Spleen (tissue), 7 donors: ENCODE data around the gene CDR2.
A peak's percentile ranks its signal among the peaks of the same experiment; 100 is the strongest.

Experiments
- CTCF ChIP-seq, 11 experiments: fragments of 200-600 bp in 7 of 11; fragments of 450-650 bp in 4 of 11; sonication (generic) in 4 of 11; IDR thresholded peaks in 8 of 11; conservative IDR thresholded peaks in 3 of 11; 1 replicate in 7 of 11; 2 replicates in 4 of 11; pipeline versions ENCODE4 v1.4.0 to v1.8.0; 2016 to 2021; ENCODE audit warnings: antibody characterized with exemption in 11 of 11, inconsistent platforms in 4 of 11, mild to moderate bottlenecking in 1 of 11
- POLR2A ChIP-seq, 3 donors: fragments of 450-650 bp; IDR thresholded peaks; one replicate each; pipeline ENCODE4 v1.5.1; 2017; ENCODE audit warnings: antibody characterized with exemption in 3 of 3, mild to moderate bottlenecking in 1 of 3
- POLR2AphosphoS5 ChIP-seq, 3 donors: sonication (generic); formaldehyde crosslinking; IDR thresholded peaks; one replicate each; pipeline ENCODE4 v1.5.1; 2017; ENCODE audit warnings: antibody characterized with exemption in 3 of 3
- donor health status: DM: no; HTN: no; CAD: no; lungs with moderate emphysema.
- donor health status: DM: no; HTN: no; CAD: no.
- donor health status: DM: no; HTN: no; CAD: no.

GRCh38 chr16:22328081-22328725 lies 46.2 kb downstream of the CDR2 start:
- no peak for TF ChIP-seq CTCF (IDR thresholded peaks at IDR 0.05 in 8 of 11, conservative IDR thresholded peaks at IDR 0.05 in 3 of 11)
- TF ChIP-seq POLR2A (IDR thresholded peaks at IDR 0.05), result no peak
- peak in 1 of 3 donors; percentile 29 for TF ChIP-seq POLR2AphosphoS5 (IDR thresholded peaks at IDR 0.05)
